ENCODE measurements around the gene WASF3.

GRCh38 chr13:26571518-26571917 is 14.0 kb downstream of the WASF3 start:
- TF ChIP-seq POLR2AphosphoS5 (IDR thresholded peaks at IDR 0.05; ENCODE audit: low read depth, low read length) (no peak), FOXP2 (optimal IDR thresholded peaks at IDR 0.05; ENCODE audit: borderline replicate concordance, extremely low read depth, extremely low read length, insufficient read depth) (no peak), REST (IDR thresholded peaks at IDR 0.05; ENCODE audit: insufficient read depth in 1 of 2, low read depth in 2 of 2, low read length in 2 of 2) (no peak)
